HuH-7 (cell line): ENCODE data around the gene ADPRM.
"Not testable (repeated sequence)": the region's sequence is repeated elsewhere in the genome, so short reads cannot be mapped to it uniquely, and the experiment has no call there.

Source experiments
- DNase-seq: peaks from one replicate; pipeline ENCODE4 v3.0.0; 2011; ENCODE audit warnings: low spot score

Gene ADPRM

GRCh38 chr17:10697092-10698081, at the start of gene ADPRM, which contains the start of gene SCO1:
Gene ADPRM (plus strand): TSS chr17:10697594. CDS start chr17:10704927, 7,333 bp downstream.
Gene SCO1 (minus strand): TSS chr17:10697533. CDS start chr17:10697507, 26 bp downstream.
- DNase-seq = peak; percentile 69

- DNase-seq = no peak
Observed at GRCh38 chr17:10648381-10648780, 49.0 kb upstream of the ADPRM start.

DNA sequence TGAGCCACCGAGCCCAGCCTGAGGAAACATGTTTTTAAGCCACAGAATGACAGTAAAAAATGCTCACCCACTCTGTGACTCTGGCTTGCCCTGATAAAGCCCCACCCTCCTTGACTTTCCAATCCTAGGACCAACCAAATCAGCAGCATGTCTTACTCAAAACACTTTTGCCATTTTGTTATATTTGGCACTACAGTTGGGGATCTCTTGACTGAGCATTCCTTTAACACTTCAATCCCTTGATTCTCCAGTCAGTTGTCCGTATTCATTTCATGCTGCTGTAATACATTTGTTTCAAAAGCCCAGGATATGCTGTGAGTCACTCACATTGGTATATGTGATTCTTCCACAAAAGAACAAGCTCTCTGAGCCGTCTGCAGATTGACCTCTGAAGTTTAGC, 48.4 kb upstream of the ADPRM start:
- DNase-seq = no peak

GRCh38 chr17:10649602-10650001, 47.8 kb upstream of the ADPRM start:
- no peak for DNase-seq

- no peak for DNase-seq
Observed at GRCh38 chr17:10651927-10652326, 45.5 kb upstream of the ADPRM start.

DNA sequence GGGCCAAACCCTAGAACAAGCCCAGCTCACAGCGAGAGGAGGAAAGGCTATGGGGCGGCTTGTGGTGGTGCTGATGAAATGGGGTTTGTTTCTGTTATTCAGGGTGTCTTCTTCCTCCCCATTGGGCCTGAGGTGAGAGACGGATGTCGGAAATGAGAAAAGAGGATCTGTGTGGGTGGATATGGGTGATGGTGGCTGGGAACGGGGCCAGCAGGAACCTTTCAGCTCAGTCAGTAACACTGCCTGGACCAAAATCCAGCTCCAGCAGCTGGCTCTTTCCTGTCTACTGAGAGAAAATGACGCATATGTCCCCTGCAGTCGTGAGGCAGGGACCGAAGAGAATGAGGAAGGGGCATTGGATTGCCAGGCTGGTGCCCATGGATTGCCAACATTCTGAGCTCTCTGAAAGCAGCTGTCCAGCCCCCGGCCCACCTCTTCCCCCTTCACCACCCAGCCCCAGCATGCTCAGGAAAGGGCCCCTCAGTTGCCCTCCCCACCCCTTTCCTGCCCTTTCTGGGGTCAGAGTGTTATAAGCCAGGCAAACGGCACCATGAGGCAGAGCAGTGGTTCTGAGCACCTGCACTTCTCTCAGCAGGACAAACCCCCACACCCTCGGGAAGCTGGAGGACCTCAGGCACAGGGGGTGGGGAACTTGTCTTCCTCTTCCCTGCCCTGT, 44.3 kb upstream of the ADPRM start:
- no peak for DNase-seq

GRCh38 chr17:10653987-10654386, 43.4 kb upstream of the ADPRM start:
- no peak for DNase-seq

DNA sequence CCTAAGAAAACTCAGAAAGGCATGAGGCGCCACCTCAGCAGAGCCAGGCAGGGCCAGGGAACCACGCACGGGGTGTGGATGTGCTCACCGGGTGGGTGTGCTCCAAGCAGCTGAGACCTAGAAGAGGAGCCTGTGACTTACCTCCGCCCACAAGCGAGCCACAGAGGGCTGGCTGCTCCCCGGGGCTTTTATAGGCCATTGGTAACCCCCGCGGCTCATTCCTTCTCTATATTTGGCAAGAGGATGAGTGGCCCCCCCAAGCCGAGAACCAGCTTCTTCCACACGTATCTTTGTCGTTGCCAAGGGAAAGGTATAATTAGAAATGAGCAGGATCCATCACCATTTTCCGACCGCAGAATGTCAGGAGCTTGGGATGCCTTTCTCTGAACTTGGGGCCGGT, 40.2 kb upstream of the ADPRM start, which contains the start of gene MYH3:
Gene MYH3 (minus strand): TSS at position 162 of the 400 bp plus-strand sequence. CDS start 2,245 bp downstream, outside the sequence.
- no peak for DNase-seq

DNA sequence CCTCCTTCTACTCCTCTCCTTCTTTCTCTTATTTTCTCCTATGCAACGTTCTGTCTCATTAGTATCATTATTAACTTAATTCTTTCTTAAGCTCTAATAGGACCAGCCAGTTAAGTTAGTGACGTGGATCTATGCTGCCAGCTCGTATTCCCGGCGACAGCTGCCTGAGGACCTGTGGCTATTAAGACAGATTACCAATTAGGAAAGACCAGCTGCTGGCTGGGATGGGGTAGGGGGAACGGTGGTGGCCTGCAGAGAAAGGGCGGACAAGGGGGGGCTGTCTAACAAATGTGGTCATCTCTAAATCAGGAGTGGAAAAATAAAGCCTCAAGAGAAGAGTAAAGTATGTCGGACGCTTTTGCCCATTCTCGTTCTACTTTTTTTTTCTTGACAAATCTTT, 39.5 kb upstream of the ADPRM start:
- no peak for DNase-seq

GRCh38 chr17:10661437-10661836, 36.0 kb upstream of the ADPRM start:
- DNase-seq = no peak

- DNase-seq = no peak
Observed at GRCh38 chr17:10663231-10663630, 34.2 kb upstream of the ADPRM start.

- no peak for DNase-seq
Observed at GRCh38 chr17:10664571-10664970, 32.8 kb upstream of the ADPRM start.

GRCh38 chr17:10666906-10667305, 30.5 kb upstream of the ADPRM start:
- DNase-seq = no peak

- no peak for DNase-seq
Observed at GRCh38 chr17:10668775-10669174, 28.6 kb upstream of the ADPRM start.

GRCh38 chr17:10673312-10673711, 24.1 kb upstream of the ADPRM start:
- no peak for DNase-seq

DNA sequence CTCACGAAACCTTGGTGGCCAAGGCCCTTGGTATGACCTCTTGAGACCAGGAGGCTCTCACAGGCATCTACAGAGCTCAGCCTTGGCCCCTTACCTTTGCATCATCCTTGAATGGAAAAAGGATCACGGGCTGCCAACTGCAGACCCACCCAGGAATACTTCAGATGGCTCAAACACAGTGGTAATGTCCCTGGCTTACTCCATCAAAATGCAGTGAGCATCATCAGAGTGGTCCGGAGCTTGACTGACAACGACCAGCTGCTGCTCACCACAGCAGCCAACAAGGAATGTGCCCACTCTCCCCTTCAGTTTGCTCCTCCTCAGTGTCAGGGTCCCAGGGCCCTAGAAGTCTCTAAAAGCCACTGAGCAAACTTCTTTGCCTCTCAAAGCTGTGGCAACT, 22.7 kb upstream of the ADPRM start:
- no peak for DNase-seq

- DNase-seq = no peak
Observed at GRCh38 chr17:10681866-10682446, 15.4 kb upstream of the ADPRM start.

GRCh38 chr17:10683853-10684252, 13.5 kb upstream of the ADPRM start:
- DNase-seq = peak; percentile 16

DNA sequence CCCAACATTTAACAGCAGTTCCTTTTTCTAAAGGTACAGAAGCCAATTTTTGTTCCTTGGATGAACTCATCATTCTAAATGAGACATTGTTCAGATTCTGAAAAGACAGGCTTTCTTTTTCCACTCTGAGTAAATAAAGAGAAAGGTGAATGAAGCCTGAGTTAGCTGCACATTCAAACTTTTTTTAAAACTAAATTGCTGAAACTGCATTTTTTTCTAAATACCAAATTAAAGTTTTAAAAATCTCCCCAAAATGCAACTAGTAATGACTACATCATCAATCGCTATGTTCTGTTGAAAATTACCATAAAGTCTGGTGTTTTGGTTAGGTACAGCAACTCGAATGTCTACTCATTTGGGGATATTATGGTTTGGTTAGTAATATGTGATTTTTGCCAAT, 9.9 kb upstream of the ADPRM start:
- DNase-seq = no peak

- DNase-seq = not testable (repeated sequence)
Observed at GRCh38 chr17:10695875-10696407, 1.5 kb upstream of the ADPRM start.

GRCh38 chr17:10698096-10698818, 863 bp downstream of the ADPRM start:
- no peak for DNase-seq

DNA sequence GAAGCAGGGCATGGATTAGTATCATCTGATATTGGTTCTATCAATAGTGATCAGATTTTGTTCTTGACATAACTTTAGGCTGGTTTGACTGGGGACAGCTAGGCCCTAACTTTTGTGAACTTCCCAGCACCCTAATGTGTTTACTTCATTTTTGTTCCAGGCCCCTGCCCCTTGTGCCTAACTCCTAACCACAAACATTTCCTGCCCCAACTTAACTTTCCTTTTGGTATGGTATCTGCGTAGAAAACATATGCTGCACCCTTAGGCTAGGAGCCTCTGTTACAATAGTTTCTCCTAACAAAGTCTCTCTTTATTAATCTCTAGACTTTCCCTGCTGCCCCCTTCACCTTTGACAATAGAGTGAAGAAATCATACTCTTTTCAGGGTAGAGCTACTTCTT, 2.5 kb downstream of the ADPRM start:
- no peak for DNase-seq
